ENCODE measurements around the gene ARRB1. TPM values are rescaled to one million over a fixed set of nuclear protein-coding genes. Genes with fewer than 3 reads are reported as not detected.
A peak's percentile ranks its signal among the peaks of the same experiment; 100 is the strongest.

The ARRB1 gene
- total RNA-seq, 1 experiment from 2014 or later = 219 TPM

- DNase-seq (ENCODE audit: low read depth, low spot score) (no peak), ATAC-seq (no peak)
- ChIA-PET CTCF (no interaction called here), POLR2A (interaction anchor here (1.2 kb wide), 1 partner anchor 79 kb away, joined by 3 read pairs; no protein-coding TSS in a partner anchor)
- no peaks in the 10 kb centered on the region for H3K27me3 ChIP-seq (ENCODE audit: control insufficient read depth, insufficient read depth, low read length)
- H3K36me3 ChIP-seq (ENCODE audit: control insufficient read depth, insufficient read depth, low read length) = no peaks in the 10 kb centered on the region
- no TSS peak for BruUV-seq (replicated peaks)
- 0 out of 2 replicates have a peak overlapping the region, but pooled peaks have one; percentile 1 for H3K27ac ChIP-seq (ENCODE audit: low read length)
- H3K4me1 ChIP-seq (ENCODE audit: control insufficient read depth, insufficient read depth, low read length) = peaks cover 46% of the 10 kb centered on the region
- TF ChIP-seq, protein P1, sequence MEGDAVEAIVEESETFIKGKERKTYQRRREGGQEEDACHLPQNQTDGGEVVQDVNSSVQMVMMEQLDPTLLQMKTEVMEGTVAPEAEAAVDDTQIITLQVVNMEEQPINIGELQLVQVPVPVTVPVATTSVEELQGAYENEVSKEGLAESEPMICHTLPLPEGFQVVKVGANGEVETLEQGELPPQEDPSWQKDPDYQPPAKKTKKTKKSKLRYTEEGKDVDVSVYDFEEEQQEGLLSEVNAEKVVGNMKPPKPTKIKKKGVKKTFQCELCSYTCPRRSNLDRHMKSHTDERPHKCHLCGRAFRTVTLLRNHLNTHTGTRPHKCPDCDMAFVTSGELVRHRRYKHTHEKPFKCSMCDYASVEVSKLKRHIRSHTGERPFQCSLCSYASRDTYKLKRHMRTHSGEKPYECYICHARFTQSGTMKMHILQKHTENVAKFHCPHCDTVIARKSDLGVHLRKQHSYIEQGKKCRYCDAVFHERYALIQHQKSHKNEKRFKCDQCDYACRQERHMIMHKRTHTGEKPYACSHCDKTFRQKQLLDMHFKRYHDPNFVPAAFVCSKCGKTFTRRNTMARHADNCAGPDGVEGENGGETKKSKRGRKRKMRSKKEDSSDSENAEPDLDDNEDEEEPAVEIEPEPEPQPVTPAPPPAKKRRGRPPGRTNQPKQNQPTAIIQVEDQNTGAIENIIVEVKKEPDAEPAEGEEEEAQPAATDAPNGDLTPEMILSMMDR (IDR thresholded peaks at IDR 0.05) = no peak
- TF ChIP-seq POLR2AphosphoS5 (IDR thresholded peaks at IDR 0.05; ENCODE audit: low read depth, low read length) (no peak), TCF7L2 (IDR thresholded peaks at IDR 0.05; ENCODE audit: low read depth, low read length) (no peak), SIN3A (IDR thresholded peaks at IDR 0.05; ENCODE audit: borderline replicate concordance, insufficient read depth, low read depth, low read length) (no peak)
- TF ChIP-seq, protein P2, sequence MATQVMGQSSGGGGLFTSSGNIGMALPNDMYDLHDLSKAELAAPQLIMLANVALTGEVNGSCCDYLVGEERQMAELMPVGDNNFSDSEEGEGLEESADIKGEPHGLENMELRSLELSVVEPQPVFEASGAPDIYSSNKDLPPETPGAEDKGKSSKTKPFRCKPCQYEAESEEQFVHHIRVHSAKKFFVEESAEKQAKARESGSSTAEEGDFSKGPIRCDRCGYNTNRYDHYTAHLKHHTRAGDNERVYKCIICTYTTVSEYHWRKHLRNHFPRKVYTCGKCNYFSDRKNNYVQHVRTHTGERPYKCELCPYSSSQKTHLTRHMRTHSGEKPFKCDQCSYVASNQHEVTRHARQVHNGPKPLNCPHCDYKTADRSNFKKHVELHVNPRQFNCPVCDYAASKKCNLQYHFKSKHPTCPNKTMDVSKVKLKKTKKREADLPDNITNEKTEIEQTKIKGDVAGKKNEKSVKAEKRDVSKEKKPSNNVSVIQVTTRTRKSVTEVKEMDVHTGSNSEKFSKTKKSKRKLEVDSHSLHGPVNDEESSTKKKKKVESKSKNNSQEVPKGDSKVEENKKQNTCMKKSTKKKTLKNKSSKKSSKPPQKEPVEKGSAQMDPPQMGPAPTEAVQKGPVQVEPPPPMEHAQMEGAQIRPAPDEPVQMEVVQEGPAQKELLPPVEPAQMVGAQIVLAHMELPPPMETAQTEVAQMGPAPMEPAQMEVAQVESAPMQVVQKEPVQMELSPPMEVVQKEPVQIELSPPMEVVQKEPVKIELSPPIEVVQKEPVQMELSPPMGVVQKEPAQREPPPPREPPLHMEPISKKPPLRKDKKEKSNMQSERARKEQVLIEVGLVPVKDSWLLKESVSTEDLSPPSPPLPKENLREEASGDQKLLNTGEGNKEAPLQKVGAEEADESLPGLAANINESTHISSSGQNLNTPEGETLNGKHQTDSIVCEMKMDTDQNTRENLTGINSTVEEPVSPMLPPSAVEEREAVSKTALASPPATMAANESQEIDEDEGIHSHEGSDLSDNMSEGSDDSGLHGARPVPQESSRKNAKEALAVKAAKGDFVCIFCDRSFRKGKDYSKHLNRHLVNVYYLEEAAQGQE (IDR thresholded peaks at IDR 0.05; ENCODE audit: insufficient read depth in 1 of 2, low read depth in 2 of 2, low read length in 1 of 2) = no peak
- no peaks in the 10 kb centered on the region for H3K9me3 ChIP-seq (ENCODE audit: control insufficient read depth, insufficient read depth, low read depth, low read length)
- H3K4me3 ChIP-seq (ENCODE audit: low read depth in 2 of 2, low read length in 2 of 2) = no peak overlapping the region
- in situ Hi-C loops (cut with HindIII; ENCODE audit: low pct_unique_long_range_greater_than_20kb, low sequenced_read_pairs) = no loop called here
- intact Hi-C loops (cut with micrococcal nuclease; ENCODE audit: unreplicated experiment) = no loop called here
Measured at GRCh38 chr11:75308986-75309385, 42.5 kb downstream of the ARRB1 start.

DNA sequence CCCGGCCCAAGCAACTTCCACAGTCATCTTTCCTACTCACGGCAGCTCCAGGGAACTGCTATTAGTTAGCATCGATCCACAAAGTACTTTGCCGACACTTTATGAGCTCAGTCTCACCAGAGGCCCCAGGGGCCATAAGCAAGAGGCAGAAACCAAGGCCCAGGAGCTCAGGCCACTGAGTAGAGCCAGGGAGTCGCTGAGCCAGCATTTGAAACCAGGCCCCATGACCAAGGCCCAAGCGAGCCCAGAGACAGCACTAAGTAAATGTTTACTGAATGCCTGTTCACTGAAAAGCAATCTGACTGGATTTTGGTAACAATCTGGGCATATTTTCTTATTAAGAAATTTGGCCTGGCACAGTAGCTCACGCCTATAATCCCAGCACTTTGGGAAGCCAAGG is 43.3 kb downstream of the ARRB1 start:
- POLR2A ChIA-PET = interaction anchor here (0.7 kb wide), 1 partner anchor 237 kb away, joined by 3 read pairs; no protein-coding TSS in a partner anchor
- no peak for DNase-seq (ENCODE audit: low read depth, low spot score)
- intact Hi-C loops (cut with micrococcal nuclease; ENCODE audit: unreplicated experiment) = no loop called here

More for the DNA sequence above, 43.3 kb downstream of the ARRB1 start:
- Histone ChIP-seq H3K27ac (ENCODE audit: low read length) (0 out of 2 replicates have a peak overlapping the region, but pooled peaks have one; percentile 24), H3K27me3 (ENCODE audit: control insufficient read depth, insufficient read depth, low read length) (no peaks in the 10 kb centered on the region), H3K4me3 (ENCODE audit: low read depth in 2 of 2, low read length in 2 of 2) (no peak overlapping the region), H3K4me1 (ENCODE audit: control insufficient read depth, insufficient read depth, low read length) (peaks cover 39% of the 10 kb centered on the region), H3K9me3 (ENCODE audit: control insufficient read depth, insufficient read depth, low read depth, low read length) (no peaks in the 10 kb centered on the region), H3K36me3 (ENCODE audit: control insufficient read depth, insufficient read depth, low read length) (no peaks in the 10 kb centered on the region)
- ATAC-seq = no peak
- no TSS peak for BruUV-seq (replicated peaks)
- CTCF ChIA-PET = interaction anchor here (1.6 kb wide), 1 partner anchor 34 kb away, joined by 3 read pairs; no protein-coding TSS in a partner anchor
- in situ Hi-C loops (cut with HindIII; ENCODE audit: low pct_unique_long_range_greater_than_20kb, low sequenced_read_pairs) = no loop called here
- TF ChIP-seq TCF7L2 (IDR thresholded peaks at IDR 0.05; ENCODE audit: low read depth, low read length) (no peak), SIN3A (IDR thresholded peaks at IDR 0.05; ENCODE audit: borderline replicate concordance, insufficient read depth, low read depth, low read length) (no peak), POLR2AphosphoS5 (IDR thresholded peaks at IDR 0.05; ENCODE audit: low read depth, low read length) (no peak)
- TF ChIP-seq, protein P2 (IDR thresholded peaks at IDR 0.05; ENCODE audit: insufficient read depth in 1 of 2, low read depth in 2 of 2, low read length in 1 of 2) = no peak
- TF ChIP-seq, protein P1 (IDR thresholded peaks at IDR 0.05) = no peak
